ENCODE measurements around the gene SELENOT. TPM values are rescaled to one million over a fixed set of nuclear protein-coding genes. Genes with fewer than 3 reads are reported as not detected.

SELENOT gene
- total RNA-seq, 1 experiment from 2014 or later: 81.6 TPM

DNA sequence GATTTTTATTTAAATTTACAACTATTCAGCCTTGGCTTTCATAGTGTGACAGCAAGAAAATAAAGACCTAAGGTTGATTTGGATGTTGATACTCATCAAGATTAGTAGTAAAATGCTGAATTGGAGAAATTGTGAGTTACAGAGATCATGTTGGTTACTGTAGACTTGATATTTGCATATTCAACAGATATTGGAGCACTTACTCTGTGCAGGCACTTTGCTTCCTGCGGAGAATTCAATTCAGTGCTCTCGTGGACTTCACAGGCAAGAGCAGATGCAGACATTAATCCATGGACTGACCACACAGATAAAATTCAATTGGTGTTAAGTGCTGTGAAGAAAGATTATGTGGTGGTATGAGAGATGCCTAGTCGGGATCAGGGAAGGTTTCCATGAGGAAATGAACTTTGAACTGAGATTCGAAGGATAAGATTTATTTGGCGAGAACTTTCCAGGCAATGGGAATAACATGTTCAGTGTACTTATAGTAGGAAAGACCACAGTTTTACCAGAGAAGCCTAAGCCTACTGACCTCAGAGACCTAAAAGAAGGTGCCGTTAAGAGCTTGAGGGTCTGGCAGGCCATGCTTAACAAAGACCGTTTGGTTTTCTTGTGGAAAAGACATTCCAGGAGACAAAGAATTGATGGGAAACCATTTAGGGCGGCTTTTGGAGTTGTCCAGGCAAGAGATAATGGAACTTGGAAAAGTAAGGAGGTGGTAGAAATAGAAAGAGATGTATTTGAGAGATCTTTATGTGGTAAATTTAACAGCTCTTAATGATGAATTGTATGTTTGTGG, 4.3 kb downstream of the SELENOT start:
- Histone ChIP-seq H2AFZ (ENCODE audit: low read depth, low read length, poor library complexity, severe bottlenecking) (no peak overlapping the region), H3K9ac (ENCODE audit: low read length) (no peak overlapping the region), H3K9me3 (ENCODE audit: control insufficient read depth in 1 of 2, insufficient read depth in 1 of 2, low read depth in 1 of 2, low read length in 2 of 2) (no peaks in the 10 kb centered on the region), H3K36me3 (ENCODE audit: control insufficient read depth in 1 of 2, insufficient read depth in 2 of 2, low read length in 2 of 2) (0 out of 4 replicates have a peak, but pooled peaks cover 0 to 5% of the 10 kb centered on the region in 2 experiments), H3K4me2 (ENCODE audit: low read length) (no peak overlapping the region), H3K79me2 (ENCODE audit: insufficient read depth, low read length) (peaks cover 95% of the 10 kb centered on the region), H4K20me1 (ENCODE audit: insufficient read depth) (peaks cover 10% of the 10 kb centered on the region; the same call in 1 of the 2 replicates), H3K4me1 (ENCODE audit: control insufficient read depth in 1 of 2, insufficient read depth in 2 of 2, low read length in 2 of 2) (peaks cover 2 to 6% of the 10 kb centered on the region in 2 experiments; a peak in 2 of 4 replicates), H3K4me3 (replicated peaks in 1 of 2; ENCODE audit: low read depth in 1 of 2, low read length in 2 of 2) (no peak overlapping the region), H3K27me3 (ENCODE audit: insufficient read depth, low read length) (no peaks in the 10 kb centered on the region), H3K27ac (ENCODE audit: low read depth, low read length) (no peak overlapping the region), H3K9me2 (ENCODE audit: insufficient read depth) (no peaks in the 10 kb centered on the region)
- POLR2A ChIA-PET: no interaction called here
- intact Hi-C loops (cut with micrococcal nuclease): no loop called here
- DNase-seq (ENCODE audit: low read depth, low spot score) (no peak), ATAC-seq (no peak)
- CTCF ChIA-PET: no interaction called here
- RAD21 ChIA-PET (ENCODE audit: low non-redundant PET in 1 of 2, low total read pairs in 2 of 2, uncharacterized antibody in 2 of 2, unreplicated experiment in 2 of 2): no interaction called here
- TF ChIP-seq CTCF (IDR thresholded peaks at IDR 0.05 in 2 of 3, conservative IDR thresholded peaks at IDR 0.05 in 1 of 3; ENCODE audit: borderline replicate concordance in 1 of 3, insufficient read depth in 1 of 3, low read depth in 2 of 3, low read length in 2 of 3) (no peak), ZFX (IDR thresholded peaks at IDR 0.05) (no peak), CEBPB (IDR thresholded peaks at IDR 0.05; ENCODE audit: low read depth) (no peak), FOSL1 (IDR thresholded peaks at IDR 0.05; ENCODE audit: low read depth) (no peak)
- BruUV-seq (replicated peaks): no TSS peak

DNA sequence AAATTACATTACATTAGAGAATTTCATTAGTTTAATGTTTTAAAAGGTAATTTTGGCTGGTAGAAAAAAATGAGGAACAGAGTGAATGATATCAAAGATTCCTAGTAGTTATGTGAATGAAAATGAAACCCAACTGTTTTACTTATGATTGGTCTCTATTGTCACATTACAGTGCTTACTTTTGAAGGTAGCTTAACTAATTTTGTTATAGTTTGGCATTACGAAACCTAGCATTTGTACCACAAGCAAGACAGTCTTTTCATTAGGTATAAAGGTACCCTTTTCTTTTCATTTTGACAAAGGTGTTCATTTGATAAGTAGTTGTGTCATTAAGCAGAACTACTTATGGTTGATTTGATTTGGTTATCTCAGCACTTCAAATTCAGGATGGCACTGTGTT, 6.9 kb downstream of the SELENOT start:
- Histone ChIP-seq H4K20me1 (ENCODE audit: insufficient read depth) (peaks cover 10% of the 10 kb centered on the region; the same call in 1 of the 2 replicates), H3K27me3 (ENCODE audit: insufficient read depth, low read length) (no peaks in the 10 kb centered on the region), H3K36me3 (ENCODE audit: control insufficient read depth in 1 of 2, insufficient read depth in 2 of 2, low read length in 2 of 2) (0 out of 4 replicates have a peak, but pooled peaks cover 0 to 5% of the 10 kb centered on the region in 2 experiments), H3K9me2 (ENCODE audit: insufficient read depth) (no peaks in the 10 kb centered on the region), H3K79me2 (ENCODE audit: insufficient read depth, low read length) (peaks cover 96% of the 10 kb centered on the region), H2AFZ (ENCODE audit: low read depth, low read length, poor library complexity, severe bottlenecking) (no peak overlapping the region), H3K9me3 (ENCODE audit: control insufficient read depth in 1 of 2, insufficient read depth in 1 of 2, low read depth in 1 of 2, low read length in 2 of 2) (no peaks in the 10 kb centered on the region), H3K27ac (ENCODE audit: low read depth, low read length) (no peak overlapping the region), H3K4me1 (ENCODE audit: control insufficient read depth in 1 of 2, insufficient read depth in 2 of 2, low read length in 2 of 2) (no peaks in the 10 kb centered on the region), H3K9ac (ENCODE audit: low read length) (no peak overlapping the region), H3K4me3 (replicated peaks in 1 of 2; ENCODE audit: low read depth in 1 of 2, low read length in 2 of 2) (no peak overlapping the region), H3K4me2 (ENCODE audit: low read length) (no peak overlapping the region)
- ChIA-PET RAD21 (ENCODE audit: low non-redundant PET in 1 of 2, low total read pairs in 2 of 2, uncharacterized antibody in 2 of 2, unreplicated experiment in 2 of 2) (no interaction called here), CTCF (no interaction called here), POLR2A (no interaction called here)
- BruUV-seq (replicated peaks): no TSS peak
- intact Hi-C loops (cut with micrococcal nuclease): no loop called here
- DNase-seq (ENCODE audit: low read depth, low spot score): no peak
- no peak for ATAC-seq
- TF ChIP-seq, protein P1, sequence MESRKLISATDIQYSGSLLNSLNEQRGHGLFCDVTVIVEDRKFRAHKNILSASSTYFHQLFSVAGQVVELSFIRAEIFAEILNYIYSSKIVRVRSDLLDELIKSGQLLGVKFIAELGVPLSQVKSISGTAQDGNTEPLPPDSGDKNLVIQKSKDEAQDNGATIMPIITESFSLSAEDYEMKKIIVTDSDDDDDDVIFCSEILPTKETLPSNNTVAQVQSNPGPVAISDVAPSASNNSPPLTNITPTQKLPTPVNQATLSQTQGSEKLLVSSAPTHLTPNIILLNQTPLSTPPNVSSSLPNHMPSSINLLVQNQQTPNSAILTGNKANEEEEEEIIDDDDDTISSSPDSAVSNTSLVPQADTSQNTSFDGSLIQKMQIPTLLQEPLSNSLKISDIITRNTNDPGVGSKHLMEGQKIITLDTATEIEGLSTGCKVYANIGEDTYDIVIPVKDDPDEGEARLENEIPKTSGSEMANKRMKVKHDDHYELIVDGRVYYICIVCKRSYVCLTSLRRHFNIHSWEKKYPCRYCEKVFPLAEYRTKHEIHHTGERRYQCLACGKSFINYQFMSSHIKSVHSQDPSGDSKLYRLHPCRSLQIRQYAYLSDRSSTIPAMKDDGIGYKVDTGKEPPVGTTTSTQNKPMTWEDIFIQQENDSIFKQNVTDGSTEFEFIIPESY (IDR thresholded peaks at IDR 0.05; ENCODE audit: extremely low read depth, insufficient replicate concordance, low read length): no peak
- TF ChIP-seq RAD21 (IDR thresholded peaks at IDR 0.05; ENCODE audit: low read depth) (no peak), ELF1 (IDR thresholded peaks at IDR 0.05; ENCODE audit: borderline replicate concordance, low read depth) (no peak), POLR2AphosphoS5 (IDR thresholded peaks at IDR 0.05; ENCODE audit: low read depth, low read length) (no peak), EZH2 (IDR thresholded peaks at IDR 0.05) (no peak), FOSL1 (IDR thresholded peaks at IDR 0.05; ENCODE audit: low read depth) (no peak), CEBPB (IDR thresholded peaks at IDR 0.05; ENCODE audit: low read depth) (no peak), SRF (IDR thresholded peaks at IDR 0.05; ENCODE audit: low read depth) (no peak), POLR2A (IDR thresholded peaks at IDR 0.05; ENCODE audit: borderline replicate concordance, extremely low read depth, insufficient read depth, insufficient read length) (no peak), TCF7L2 (IDR thresholded peaks at IDR 0.05; ENCODE audit: borderline replicate concordance, extremely low read depth, insufficient read depth, insufficient read length) (no peak)
